B cell (primary cell): Measurements from ENCODE around the gene FRMPD2.

Source experiments
- CTCF ChIP-seq: fragments of 200-600 bp; IDR thresholded peaks from one replicate; pipeline ENCODE4 v1.8.0; 2022; ENCODE audit warnings: antibody characterized with exemption, mild to moderate bottlenecking
- EZH2 ChIP-seq: IDR thresholded peaks from 2 replicates; pipeline ENCODE4 v1.6.1; 2012; ENCODE audit warnings: borderline replicate concordance, low read depth, mild to moderate bottlenecking, moderate library complexity, low read length; ENCODE audit not compliant: insufficient read depth, poor library complexity, severe bottlenecking

- TF ChIP-seq CTCF: no peak
- TF ChIP-seq EZH2: no peak
Measured at GRCh38 chr10:48236199-48236621, 38.3 kb downstream of the FRMPD2 start.
